Ovary (tissue), 9 donors: ENCODE results near the gene CDK5RAP2. TPM values are rescaled to one million over a fixed set of nuclear protein-coding genes. Genes with fewer than 3 reads are reported as not detected.

Experiments
- DNase-seq, 5 donors: peaks; one replicate each; pipeline ENCODE4 v3.0.0-alpha.2; 2019 to 2020
- H3K27ac ChIP-seq, 2 donors: fragments of 200-600 bp; one replicate each; pipeline versions ENCODE4 v1.5.1 to v1.8.0; 2019 to 2022
- H3K27me3 ChIP-seq: fragments of 200-600 bp; one replicate; pipeline ENCODE4 v1.8.0; 2022
- H3K36me3 ChIP-seq: fragments of 200-600 bp; sonication (generic); one replicate; pipeline ENCODE4 v1.5.1; 2019
- H3K4me1 ChIP-seq: one replicate; pipeline ENCODE4 v1.8.1; 2013; ENCODE audit warnings: mild to moderate bottlenecking, moderate library complexity; ENCODE audit not compliant: insufficient read depth
- H3K4me3 ChIP-seq: fragments of 200-600 bp; sonication (generic); one replicate; pipeline ENCODE4 v1.5.1; 2017
- H3K9me3 ChIP-seq, 2 donors: fragments of 200-600 bp in 1 of 2; sonication (generic) in 1 of 2; one replicate each; pipeline versions ENCODE4 v1.5.1 to v1.8.1; 2013 to 2019; ENCODE audit warnings: mild to moderate bottlenecking in 1 of 2, moderate library complexity in 1 of 2
- EP300 ChIP-seq: sonication (generic); formaldehyde crosslinking; IDR thresholded peaks from one replicate; pipeline ENCODE4 v1.6.1; 2017; ENCODE audit warnings: antibody characterized with exemption
- POLR2A ChIP-seq: fragments of 450-650 bp; IDR thresholded peaks from one replicate; pipeline ENCODE4 v1.6.1; 2017; ENCODE audit warnings: antibody characterized with exemption, mild to moderate bottlenecking, moderate library complexity
- WGBS, 3 donors: extraction: QIAGEN DNeasy Blood & Tissue Kit in 1 of 3; methylation state at CpG; one replicate each; pipeline versions ENCODE4 v1.1.5 to v1.1.7; 2013 to 2017; 5-methylcytosine and 5-hydroxymethylcytosine counted together
- intact Hi-C, 4 donors: fragments of 100-400 bp; cut with DNase I; formaldehyde crosslinking; loops; one replicate each; pipeline versions ENCODE4 v1.11.0 to v1.15.1; 2022 to 2023
- polyA plus RNA-seq, 2 donors: library from polyadenylated mRNA; stranded (reverse); fragments of 200-250 nt in 1 of 2; fragments of 350-450 nt in 1 of 2; fragmentation: Illumina TruSeq in 1 of 2; extraction: RNeasy Lipid Tissue Mini Kit (QIAGEN cat#74804) in 1 of 2; gene quantifications; one replicate each; pipeline ENCODE4 v1.2.3, GENCODE V29; 2013 to 2014
- total RNA-seq, 7 donors: library from RNA; depleted of rRNA in 2 of 7; stranded (reverse); fragments of >200 nt in 2 of 7; fragmentation: NEBNext Ultra II Directional in 3 of 7; extraction: Animal tissue kit (Norgen Biotek cat#: 25700) in 3 of 7; gene quantifications; one replicate each; pipeline versions ENCODE4 v1.1.0 to v1.2.4, GENCODE V29; 2016 to 2023
- TF ChIP-seq, protein P1 (sequence below), 3 donors: fragments of 450-650 bp in 2 of 3; fragments of 200-600 bp in 1 of 3; IDR thresholded peaks; one replicate each; pipeline versions ENCODE4 v1.5.1 to v1.8.0; 2016 to 2022; ENCODE audit warnings: antibody characterized with exemption in 3 of 3, mild to moderate bottlenecking in 1 of 3
- donor health status: DM: no; HTN: no; CAD: no; lungs with moderate emphysema.
- donor health status: DM: no; HTN: no; CAD: no.
- donor health status: Bipolar disorder and iron deficiency.
- donor health status: DM: yes; HTN: yes; CAD: no.
- donor health status: DM: no; HTN: no; CAD: no.
- donor health status: DM: yes; HTN: yes; CAD: no.

The CDK5RAP2 gene
- total and polyA plus RNA-seq, 9 donors, result 30.8 to 61.1 (median 44.7) TPM

DNA sequence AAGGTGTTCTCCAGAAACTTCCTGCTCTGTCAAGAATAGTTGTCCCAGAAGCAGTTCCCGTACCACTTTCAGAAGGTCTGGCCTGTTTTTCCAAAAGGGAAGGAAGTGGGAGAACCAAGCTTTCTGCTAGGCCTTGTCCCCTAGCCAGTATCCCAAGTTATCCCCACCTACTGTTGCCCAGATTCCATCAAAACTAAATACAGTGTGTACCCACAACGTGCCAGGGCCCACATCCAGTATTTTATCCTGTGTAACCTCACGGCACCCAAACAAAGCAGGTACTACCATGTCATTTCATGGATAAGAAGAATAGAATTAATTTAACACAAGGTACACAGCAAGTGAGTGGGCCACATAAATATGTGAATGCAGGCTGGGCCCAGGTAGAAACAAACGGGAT is 126.2 kb downstream of the CDK5RAP2 start:
- intact Hi-C loops, result no loop called here
- TF ChIP-seq EP300, result no peak
- no peak for TF ChIP-seq POLR2A
- TF ChIP-seq, protein P1, sequence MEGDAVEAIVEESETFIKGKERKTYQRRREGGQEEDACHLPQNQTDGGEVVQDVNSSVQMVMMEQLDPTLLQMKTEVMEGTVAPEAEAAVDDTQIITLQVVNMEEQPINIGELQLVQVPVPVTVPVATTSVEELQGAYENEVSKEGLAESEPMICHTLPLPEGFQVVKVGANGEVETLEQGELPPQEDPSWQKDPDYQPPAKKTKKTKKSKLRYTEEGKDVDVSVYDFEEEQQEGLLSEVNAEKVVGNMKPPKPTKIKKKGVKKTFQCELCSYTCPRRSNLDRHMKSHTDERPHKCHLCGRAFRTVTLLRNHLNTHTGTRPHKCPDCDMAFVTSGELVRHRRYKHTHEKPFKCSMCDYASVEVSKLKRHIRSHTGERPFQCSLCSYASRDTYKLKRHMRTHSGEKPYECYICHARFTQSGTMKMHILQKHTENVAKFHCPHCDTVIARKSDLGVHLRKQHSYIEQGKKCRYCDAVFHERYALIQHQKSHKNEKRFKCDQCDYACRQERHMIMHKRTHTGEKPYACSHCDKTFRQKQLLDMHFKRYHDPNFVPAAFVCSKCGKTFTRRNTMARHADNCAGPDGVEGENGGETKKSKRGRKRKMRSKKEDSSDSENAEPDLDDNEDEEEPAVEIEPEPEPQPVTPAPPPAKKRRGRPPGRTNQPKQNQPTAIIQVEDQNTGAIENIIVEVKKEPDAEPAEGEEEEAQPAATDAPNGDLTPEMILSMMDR (IDR thresholded peaks at IDR 0.05), result no peak
- H3K27me3 ChIP-seq, result no peaks in the 10 kb centered on the region
- no peak for DNase-seq
- peaks cover 5% of the 10 kb centered on the region for H3K4me1 ChIP-seq
- H3K4me3 ChIP-seq, result no peak overlapping the region
- WGBS, 3 donors, result 86 to 92% (median 86%) methylated on average over 4 of the region's 4 CpGs
- H3K9me3 ChIP-seq, result no peaks in the 10 kb centered on the region
- H3K27ac ChIP-seq, result no peak overlapping the region
- no peaks in the 10 kb centered on the region for H3K36me3 ChIP-seq

GRCh38 chr9:120452631-120453030 is 127.3 kb downstream of the CDK5RAP2 start:
- no peaks in the 10 kb centered on the region for H3K36me3 ChIP-seq
- H3K4me1 ChIP-seq, result peaks cover 5% of the 10 kb centered on the region
- no peaks in the 10 kb centered on the region for H3K9me3 ChIP-seq
- H3K27me3 ChIP-seq, result no peaks in the 10 kb centered on the region
- no peak for TF ChIP-seq EP300
- TF ChIP-seq, protein P1 (IDR thresholded peaks at IDR 0.05), result no peak
- no peak for TF ChIP-seq POLR2A
- intact Hi-C loops, result no loop called here
- no peak overlapping the region for H3K4me3 ChIP-seq
- WGBS, 3 donors, result 73 to 88% (median 77%) methylated on average over 3 of the region's 3 CpGs
- DNase-seq, result no peak
- H3K27ac ChIP-seq, result no peak overlapping the region

DNA sequence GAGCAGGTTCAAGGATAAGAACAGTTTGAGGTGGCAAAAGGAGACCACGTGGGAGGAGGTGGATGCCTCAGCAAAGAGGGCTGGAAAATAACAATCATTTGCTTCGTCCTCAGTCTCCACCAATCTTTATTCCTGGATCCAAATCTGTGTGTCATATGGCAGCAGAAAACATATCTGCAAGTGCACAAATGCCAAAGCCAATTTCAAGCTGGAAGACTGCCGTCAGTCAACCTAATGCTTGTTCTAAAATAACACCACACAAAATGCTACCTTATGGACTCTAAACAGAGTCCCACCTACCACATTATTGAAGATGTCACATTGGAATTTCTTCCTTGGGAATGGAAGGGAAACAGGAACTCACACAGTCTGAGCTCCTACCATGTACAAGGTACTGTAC is 129.1 kb downstream of the CDK5RAP2 start:
- TF ChIP-seq, protein P1 (IDR thresholded peaks at IDR 0.05), result no peak
- TF ChIP-seq POLR2A (no peak), EP300 (no peak)
- no peak overlapping the region for H3K27ac ChIP-seq
- H3K27me3 ChIP-seq, result no peaks in the 10 kb centered on the region
- no peaks in the 10 kb centered on the region for H3K9me3 ChIP-seq
- no peaks in the 10 kb centered on the region for H3K36me3 ChIP-seq
- DNase-seq, result no peak
- intact Hi-C loops, result no loop called here
- H3K4me3 ChIP-seq, result no peak overlapping the region
- peaks cover 5% of the 10 kb centered on the region for H3K4me1 ChIP-seq
- 85 to 96% (median 91%) methylated on average over 3 of the region's 3 CpGs for WGBS, 3 donors

DNA sequence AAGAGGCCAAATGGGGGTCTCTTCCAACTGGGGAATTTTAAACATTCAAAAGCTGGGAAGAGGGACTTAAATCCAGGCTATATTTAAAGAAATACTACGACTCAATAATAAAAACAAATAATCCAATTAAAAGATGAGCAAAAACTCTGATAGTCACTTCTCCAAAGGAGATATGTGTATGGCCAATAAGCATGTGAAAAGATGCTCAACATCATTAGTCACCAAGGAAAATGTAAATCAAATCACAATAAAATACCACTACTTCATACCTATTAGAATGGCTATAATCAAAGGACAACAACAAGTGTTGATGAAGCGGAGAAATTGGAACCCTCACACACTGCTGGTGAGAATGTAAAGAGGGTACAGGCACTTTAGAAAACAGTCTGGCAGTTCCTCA is 130.4 kb downstream of the CDK5RAP2 start:
- intact Hi-C loops, result no loop called here
- TF ChIP-seq POLR2A, result no peak
- TF ChIP-seq, protein P1 (IDR thresholded peaks at IDR 0.05), result no peak
- no peak for TF ChIP-seq EP300
- Histone ChIP-seq H3K27me3 (no peaks in the 10 kb centered on the region), H3K4me1 (peaks cover 2% of the 10 kb centered on the region), H3K36me3 (no peaks in the 10 kb centered on the region), H3K9me3 (no peaks in the 10 kb centered on the region), H3K27ac (no peak overlapping the region), H3K4me3 (no peak overlapping the region)
- 89 to 94% (median 92%) methylated on average over 2 of the region's 2 CpGs for WGBS, 3 donors
- DNase-seq, result no peak
